NCI-H1417 (cell line): ENCODE measurements around the gene GFRAL.
A peak's percentile ranks its signal among the peaks of the same experiment; 100 is the strongest.
"Not testable (repeated sequence)": the region's sequence is repeated elsewhere in the genome, so short reads cannot be mapped to it uniquely, and the experiment has no call there.

Experiments used
- DNase-seq, 3 experiments: peaks; one replicate each; lab custom pipeline; 2025; lab: John Stamatoyannopoulos, UW

The GFRAL gene, protein sequence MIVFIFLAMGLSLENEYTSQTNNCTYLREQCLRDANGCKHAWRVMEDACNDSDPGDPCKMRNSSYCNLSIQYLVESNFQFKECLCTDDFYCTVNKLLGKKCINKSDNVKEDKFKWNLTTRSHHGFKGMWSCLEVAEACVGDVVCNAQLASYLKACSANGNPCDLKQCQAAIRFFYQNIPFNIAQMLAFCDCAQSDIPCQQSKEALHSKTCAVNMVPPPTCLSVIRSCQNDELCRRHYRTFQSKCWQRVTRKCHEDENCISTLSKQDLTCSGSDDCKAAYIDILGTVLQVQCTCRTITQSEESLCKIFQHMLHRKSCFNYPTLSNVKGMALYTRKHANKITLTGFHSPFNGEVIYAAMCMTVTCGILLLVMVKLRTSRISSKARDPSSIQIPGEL

DNA sequence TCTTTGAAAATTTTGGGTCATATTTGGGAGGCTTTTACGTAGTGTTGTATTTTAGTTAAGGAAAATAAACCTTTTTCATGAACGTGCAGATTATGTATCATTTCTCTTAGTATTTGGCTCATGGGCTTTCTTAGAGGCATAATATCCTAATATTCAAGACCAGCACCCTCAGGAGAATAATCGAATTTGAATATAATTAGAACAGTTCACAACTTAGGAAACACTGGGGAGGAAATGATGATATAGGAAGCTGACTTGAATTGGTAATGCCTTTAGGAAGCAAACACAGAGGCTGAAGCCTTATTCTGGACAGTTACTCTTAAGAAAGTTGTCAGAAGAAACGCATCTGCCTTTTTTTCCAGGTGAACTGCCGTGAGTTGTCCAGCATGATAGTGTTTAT lies at the start of gene GFRAL:
GFRAL (plus strand) TSS at position 301 of the 400 bp plus-strand sequence; CDS start at position 387, 86 bp downstream.
- no peak for DNase-seq

- no peak for DNase-seq
Measured at GRCh38 chr6:55277646-55278045, 49.6 kb upstream of the GFRAL start.

DNA sequence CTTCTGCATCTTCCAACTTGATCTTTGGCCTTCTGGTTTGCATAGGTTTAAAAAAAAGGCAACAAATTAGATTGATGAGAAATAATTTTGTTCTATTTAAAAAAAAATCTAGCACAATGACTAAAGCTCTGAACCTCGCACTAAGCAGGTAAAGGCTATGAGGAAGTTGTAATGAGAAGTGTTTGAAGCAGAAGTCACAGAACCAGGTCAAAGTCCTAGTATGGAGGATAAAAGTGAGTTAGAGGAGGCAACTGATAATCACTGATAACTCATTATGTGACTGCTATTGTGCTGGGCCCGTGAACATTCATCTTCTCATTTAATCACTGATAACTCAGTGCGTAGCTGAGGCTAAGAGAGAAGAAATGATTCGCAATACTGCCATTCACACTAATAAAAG lies 46.1 kb upstream of the GFRAL start:
- no peak for DNase-seq

DNA sequence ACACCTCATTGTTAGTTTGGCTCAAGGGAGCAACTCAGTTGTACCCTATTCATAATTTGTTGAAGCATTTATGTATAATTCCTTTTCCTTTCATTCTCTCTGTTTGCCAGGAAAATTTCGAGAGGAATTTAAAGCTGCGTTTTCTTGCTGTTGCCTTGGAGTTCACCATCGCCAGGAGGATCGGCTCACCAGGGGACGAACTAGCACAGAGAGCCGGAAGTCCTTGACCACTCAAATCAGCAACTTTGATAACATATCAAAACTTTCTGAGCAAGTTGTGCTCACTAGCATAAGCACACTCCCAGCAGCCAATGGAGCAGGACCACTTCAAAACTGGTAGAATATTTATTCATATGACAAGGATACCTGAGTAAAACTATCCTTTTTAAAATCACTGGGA lies 45.2 kb upstream of the GFRAL start:
- no peak for DNase-seq

- DNase-seq: no peak
Measured at GRCh38 chr6:55286824-55287223, 40.4 kb upstream of the GFRAL start.

DNA sequence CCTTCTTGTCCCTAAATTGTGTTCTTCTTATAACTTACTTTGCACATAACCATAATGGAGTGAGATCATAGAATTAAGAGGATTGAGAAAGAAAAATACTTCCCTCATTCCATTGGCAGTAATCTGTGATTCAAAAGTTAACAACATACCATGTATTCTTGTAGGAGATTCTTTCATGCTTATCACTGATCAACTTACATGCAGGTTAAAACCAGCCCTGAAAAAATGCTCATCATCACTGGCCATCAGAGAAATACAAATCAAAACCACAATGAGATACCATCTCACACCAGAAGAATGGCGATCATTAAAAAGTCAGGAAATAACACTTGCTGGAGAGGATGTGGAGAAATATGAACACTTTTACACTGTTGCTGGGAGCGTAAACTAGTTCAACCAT lies 36.5 kb upstream of the GFRAL start:
- no peak for DNase-seq

- peak in 1 of 3 experiments; percentile 9 for DNase-seq
Measured at GRCh38 chr6:55293116-55293515, 34.2 kb upstream of the GFRAL start.

DNA sequence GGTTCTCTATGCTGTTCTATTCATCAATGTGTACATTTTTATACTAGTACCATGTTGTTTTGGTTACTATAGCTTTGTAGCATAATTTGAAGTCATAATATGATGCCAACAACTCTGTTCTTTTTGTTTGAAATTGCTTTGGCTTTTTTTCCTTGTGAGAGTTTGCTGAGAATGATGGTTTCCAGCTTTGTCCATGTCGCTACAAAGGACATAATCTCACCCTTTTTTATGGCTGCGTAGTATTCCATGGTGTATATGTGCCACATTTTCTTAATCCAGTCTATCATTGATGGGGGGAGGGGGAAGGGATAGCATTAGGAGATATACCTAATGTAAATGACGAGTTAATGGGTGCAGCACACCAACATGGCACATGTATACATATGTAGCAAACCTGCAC lies 30.1 kb upstream of the GFRAL start:
- not testable (repeated sequence) for DNase-seq

- no peak for DNase-seq
Measured at GRCh38 chr6:55299286-55299985, 27.8 kb upstream of the GFRAL start.

GRCh38 chr6:55304747-55305146 lies 22.5 kb upstream of the GFRAL start:
- no peak for DNase-seq

DNA sequence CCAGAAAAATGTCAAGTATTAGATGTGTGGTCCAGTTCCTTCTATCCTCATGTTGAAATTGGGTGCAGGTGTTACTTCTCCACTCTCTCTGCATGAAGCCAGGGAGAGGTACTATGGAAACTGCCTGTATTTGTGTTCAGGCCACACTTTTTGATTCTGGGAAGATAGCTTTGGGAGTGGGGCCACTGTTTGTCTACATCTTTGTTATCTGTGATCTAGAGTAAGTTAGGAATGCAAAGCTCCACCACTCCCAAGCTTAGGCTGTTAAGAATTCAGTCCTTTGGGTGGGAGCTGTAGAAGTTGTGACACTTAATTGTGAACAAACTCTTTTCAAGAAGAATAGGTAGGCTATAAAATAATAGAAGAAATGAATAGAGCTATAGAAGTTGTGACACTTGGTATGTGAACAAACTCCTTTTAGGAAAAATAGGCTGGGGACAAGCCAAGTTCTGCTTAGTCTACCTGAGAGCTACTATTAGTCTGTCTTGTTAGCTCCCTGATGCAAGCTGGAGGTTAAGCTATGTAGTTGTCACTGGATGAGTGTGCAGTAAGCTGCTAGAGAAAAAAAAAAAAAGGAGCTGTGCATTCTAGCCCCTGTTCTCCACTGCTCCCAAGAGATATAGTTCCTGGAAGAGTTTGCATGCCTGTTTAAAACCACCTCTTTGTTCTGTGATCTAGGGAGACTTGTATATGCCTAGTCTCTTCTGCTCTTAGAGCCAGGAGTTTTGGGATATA lies 7.1 kb upstream of the GFRAL start:
- no peak for DNase-seq

- no peak for DNase-seq
Measured at GRCh38 chr6:55320696-55321086, 6.6 kb upstream of the GFRAL start.

GRCh38 chr6:55377150-55377549 lies 49.9 kb downstream of the GFRAL start:
- DNase-seq: no peak

DNA sequence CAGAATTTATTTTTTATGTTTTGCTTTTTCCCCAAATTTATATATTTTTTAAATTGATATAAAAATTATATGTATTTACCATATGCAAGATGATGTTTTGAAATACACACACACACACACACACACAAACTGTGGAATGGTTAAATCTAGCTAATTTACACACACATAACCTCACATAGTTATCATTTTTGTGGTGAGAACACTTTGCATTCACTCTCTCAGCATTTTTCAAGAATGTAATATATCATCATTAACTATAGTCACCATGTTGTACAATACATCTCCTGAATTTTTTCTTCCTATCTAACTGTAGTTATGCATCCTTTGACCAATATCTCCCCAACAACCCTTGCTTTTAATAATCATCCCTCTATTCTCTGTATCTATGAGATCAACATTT lies 52.2 kb downstream of the GFRAL start:
- no peak for DNase-seq

DNA sequence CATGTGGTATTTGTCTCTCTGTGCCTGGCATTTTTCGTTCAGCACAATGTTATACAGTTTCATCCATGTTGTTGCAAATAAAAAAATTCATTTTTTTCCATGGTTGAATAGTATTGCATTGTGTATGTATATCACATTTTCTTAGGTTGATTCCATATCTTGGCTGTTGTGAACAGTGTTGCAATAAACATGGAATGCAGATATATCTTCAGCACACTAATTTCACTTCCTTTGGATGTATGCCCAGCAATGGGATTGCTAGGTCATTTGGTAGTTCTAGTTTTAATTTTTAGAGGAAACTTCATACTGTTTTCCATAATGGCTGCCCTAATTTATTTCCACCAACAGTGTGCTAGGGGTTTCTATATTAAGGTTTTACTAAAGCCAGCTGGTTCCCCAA lies 52.6 kb downstream of the GFRAL start:
- DNase-seq: no peak

- no peak for DNase-seq
Measured at GRCh38 chr6:55388211-55388610, 60.9 kb downstream of the GFRAL start.

DNA sequence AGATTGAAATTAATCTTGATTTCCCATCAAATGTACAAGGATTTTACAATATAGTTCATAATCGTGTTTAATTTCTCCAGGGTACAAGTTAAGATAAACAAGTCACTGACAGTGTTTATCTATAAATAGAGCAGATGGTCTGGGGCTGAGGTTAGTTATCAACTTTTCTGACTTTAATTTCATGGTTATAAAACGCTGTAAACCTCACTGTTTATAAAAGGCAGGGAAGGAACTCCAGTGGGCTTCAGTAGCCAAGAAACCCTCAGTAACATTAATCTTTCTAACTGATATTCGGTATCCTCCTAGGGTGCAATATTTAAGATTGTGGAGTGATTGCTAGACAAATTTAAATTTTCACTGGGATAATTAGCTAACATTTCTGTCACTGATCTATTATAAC lies 68.6 kb downstream of the GFRAL start:
- DNase-seq: no peak

DNA sequence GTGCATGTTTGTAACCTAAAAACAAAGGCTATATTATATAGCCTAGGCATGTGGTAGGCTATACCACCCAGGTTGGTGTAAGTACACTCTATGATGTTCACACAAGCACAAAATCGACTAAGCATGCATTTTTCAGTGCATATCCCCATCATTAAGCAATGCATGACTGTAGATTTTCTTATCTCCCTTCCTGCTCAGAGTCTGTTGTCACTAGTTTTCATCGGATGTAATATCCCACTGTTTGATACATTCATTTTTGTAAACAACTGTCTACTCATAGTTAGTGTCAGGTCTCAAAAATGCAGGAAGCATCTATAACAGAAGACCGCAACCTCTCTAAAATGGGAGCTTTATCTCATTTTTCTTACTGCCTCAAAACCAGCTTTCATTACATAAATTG lies 70.7 kb downstream of the GFRAL start:
- DNase-seq: no peak

GRCh38 chr6:55399351-55399750 lies 72.1 kb downstream of the GFRAL start:
- no peak for DNase-seq

DNA sequence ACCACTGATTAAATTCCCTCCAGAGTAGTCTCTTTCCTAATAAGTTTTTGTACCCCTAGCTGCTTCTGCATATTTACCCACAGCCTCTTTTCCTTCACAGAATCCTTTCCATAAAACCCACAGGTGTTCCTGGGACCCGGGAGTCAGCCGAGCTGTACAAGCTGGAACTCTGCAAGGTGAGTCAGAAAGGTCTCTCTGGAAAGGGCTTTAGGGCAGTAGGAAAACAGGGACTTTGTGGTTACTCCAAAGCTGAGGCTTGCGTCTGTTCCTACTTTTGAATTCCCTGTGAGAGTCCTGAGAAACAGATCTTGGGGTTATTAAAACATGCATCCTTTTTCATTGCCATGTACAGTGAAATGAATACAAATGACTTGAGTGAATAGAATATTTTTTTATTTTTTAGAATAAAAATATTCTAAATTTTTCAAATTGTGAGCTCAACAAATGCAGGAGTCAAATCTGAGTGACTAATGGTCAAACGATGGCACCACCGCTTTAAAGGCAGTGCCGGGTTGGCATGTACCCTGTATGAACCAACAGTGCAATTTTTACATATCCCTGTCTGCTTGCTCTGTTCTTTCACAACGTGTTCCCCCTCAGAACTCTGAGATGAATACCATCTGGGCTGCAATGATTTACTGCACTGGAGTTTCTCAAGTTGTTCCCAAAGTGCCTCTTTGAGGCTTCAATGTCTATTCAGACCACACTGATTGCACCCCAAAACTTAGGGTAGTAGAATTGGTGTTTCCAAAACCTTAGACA lies 78.4 kb downstream of the GFRAL start:
- no peak for DNase-seq

GRCh38 chr6:55410674-55411073 lies 83.4 kb downstream of the GFRAL start:
- DNase-seq: no peak

GRCh38 chr6:55423933-55424332 lies 96.7 kb downstream of the GFRAL start:
- no peak for DNase-seq
